Vagina (tissue), 2 donors: Measurements from ENCODE around the gene TBC1D16.

Experiments
- CTCF ChIP-seq, 3 experiments: fragments of 450-650 bp in 2 of 3; fragments of 200-600 bp in 1 of 3; sonication (generic) in 1 of 3; IDR thresholded peaks; one replicate each; pipeline ENCODE4 v1.5.1; 2017 to 2019; ENCODE audit warnings: antibody characterized with exemption in 3 of 3, mild to moderate bottlenecking in 2 of 3, moderate library complexity in 2 of 3
- POLR2A ChIP-seq, 2 donors: fragments of 450-650 bp; IDR thresholded peaks; one replicate each; pipeline ENCODE4 v1.6.1; 2017; ENCODE audit warnings: antibody characterized with exemption in 2 of 2, mild to moderate bottlenecking in 2 of 2, moderate library complexity in 2 of 2

GRCh38 chr17:79982986-79983385, 52.7 kb downstream of the TBC1D16 start:
- TF ChIP-seq CTCF (IDR thresholded peaks at IDR 0.05) (no peak), POLR2A (IDR thresholded peaks at IDR 0.05) (no peak)
